Adrenal gland (tissue), 12 donors: Measurements from ENCODE around the gene GBA2. TPM values are rescaled to one million over a fixed set of nuclear protein-coding genes. Genes with fewer than 3 reads are reported as not detected.

ENCODE experiments used
- DNase-seq, 7 donors: peaks; one replicate each; pipeline ENCODE4 v3.0.0-alpha.2; 2019 to 2020
- H3K27ac ChIP-seq, 5 donors: fragments of 200-600 bp; sonication (generic) in 4 of 5; 1 replicate in 3 of 5; 2 replicates in 2 of 5; pipeline versions ENCODE4 v1.5.1 to v1.8.0; 2016 to 2020; ENCODE audit warnings: mild to moderate bottlenecking in 1 of 5
- H3K27me3 ChIP-seq: fragments of 200-600 bp; 2 replicates; pipeline ENCODE4 v1.8.0; 2021
- H3K36me3 ChIP-seq, 2 donors: fragments of 200-600 bp; replicated peaks in 1 of 2; 1 replicate in 1 of 2; 2 replicates in 1 of 2; pipeline versions ENCODE4 v1.5.1 to v1.8.0; 2018 to 2022
- H3K4me1 ChIP-seq, 2 donors: fragments of 200-600 bp; replicated peaks in 1 of 2; 1 replicate in 1 of 2; 2 replicates in 1 of 2; pipeline versions ENCODE4 v1.5.1 to v1.8.0; 2018 to 2021
- H3K4me3 ChIP-seq, 4 donors: fragments of 200-600 bp; sonication (generic) in 3 of 4; one replicate each; pipeline ENCODE4 v1.5.1; 2016 to 2018
- H3K9me3 ChIP-seq, 3 donors: fragments of 200-600 bp; sonication (generic) in 1 of 3; replicated peaks in 1 of 3; 1 replicate in 2 of 3; 2 replicates in 1 of 3; pipeline versions ENCODE4 v1.5.1 to v1.8.0; 2016 to 2021
- CTCF ChIP-seq, 6 experiments: fragments of 450-650 bp in 4 of 6; fragments of 200-600 bp in 2 of 6; sonication (generic) in 1 of 6; IDR thresholded peaks; 1 replicate in 5 of 6; 2 replicates in 1 of 6; pipeline versions ENCODE4 v1.5.1 to v1.8.0; 2016 to 2021; ENCODE audit warnings: antibody characterized with exemption in 6 of 6, mild to moderate bottlenecking in 2 of 6, moderate library complexity in 1 of 6
- POLR2A ChIP-seq, 2 donors: fragments of 450-650 bp; IDR thresholded peaks; one replicate each; pipeline ENCODE4 v1.6.1; 2017; ENCODE audit warnings: antibody characterized with exemption in 2 of 2, mild to moderate bottlenecking in 2 of 2, moderate library complexity in 1 of 2
- WGBS, 4 donors: extraction: QIAGEN DNeasy Blood & Tissue Kit in 2 of 4; methylation state at CpG; one replicate each; pipeline versions ENCODE4 v1.1.5 to v1.1.7; 2013 to 2017; 5-methylcytosine and 5-hydroxymethylcytosine counted together
- intact Hi-C, 2 donors: fragments of 100-400 bp; cut with DNase I; formaldehyde crosslinking; loops; one replicate each; pipeline versions ENCODE4 v1.14.1 to v1.15.0; 2022 to 2023
- polyA plus RNA-seq, 3 donors: library from polyadenylated mRNA; stranded (reverse); fragments of 200-250 nt in 2 of 3; fragments of 350-450 nt in 1 of 3; fragmentation: Illumina TruSeq in 1 of 3; extraction: RNeasy Lipid Tissue Mini Kit (QIAGEN cat#74804) in 1 of 3; gene quantifications; one replicate each; pipeline ENCODE4 v1.2.3, GENCODE V29; 2013 to 2014
- total RNA-seq, 9 donors: library from RNA; depleted of rRNA in 4 of 9; stranded (reverse); fragments of >200 nt in 4 of 9; fragments of 120-200 nt in 1 of 9; fragmentation: NEBNext Ultra II Directional in 1 of 9; extraction: Animal tissue kit (Norgen Biotek cat#: 25700) in 1 of 9; gene quantifications; one replicate each; pipeline versions ENCODE4 v1.1.0 to v1.2.4, GENCODE V29; 2013 to 2023
- donor health status: healthy with polysubstance abuse.
- donor health status: Bipolar disorder and iron deficiency.
- donor health status: DM: yes; HTN: yes; CAD: no.
- donor health status: DM: no; HTN: no; CAD: no.
- donor health status: DM: no; HTN: no; CAD: no.
- donor health status: DM: yes; HTN: yes; CAD: no.

GBA2 gene
- total and polyA plus RNA-seq, 12 donors: 28.5 to 84.8 (median 52.7) TPM

- intact Hi-C loops: no loop called here
- H3K4me1 ChIP-seq: peaks cover 34 to 48% of the 10 kb centered on the region in 2 donors
Observed at GRCh38 chr9:35748242-35748857, 678 bp downstream of the GBA2 start.

GRCh38 chr9:35746583-35746982 is 2.4 kb downstream of the GBA2 start:
- no peaks in the 10 kb centered on the region for H3K9me3 ChIP-seq
- H3K36me3 ChIP-seq: peaks cover 0 to 41% of the 10 kb centered on the region in 2 donors
- no peaks in the 10 kb centered on the region for H3K27me3 ChIP-seq
- 52 to 58% (median 55%) methylated on average over 3 of the region's 3 CpGs for WGBS, 4 donors
- peak overlapping the region in 1 of 4 donors; percentile 92 for H3K4me3 ChIP-seq
- DNase-seq: no peak
- no peak overlapping the region for H3K27ac ChIP-seq
- intact Hi-C loops: no loop called here
- TF ChIP-seq CTCF (IDR thresholded peaks at IDR 0.05) (no peak), POLR2A (IDR thresholded peaks at IDR 0.05) (no peak)
- peaks cover 34 to 48% of the 10 kb centered on the region in 2 donors for H3K4me1 ChIP-seq

More at GRCh38 chr9:35748242-35748857, 678 bp downstream of the GBA2 start:
- H3K27ac ChIP-seq: peak overlapping the region; percentile 51 to 95 (median 77)
- H3K27me3 ChIP-seq: no peaks in the 10 kb centered on the region
- peaks cover 0 to 41% of the 10 kb centered on the region in 2 donors for H3K36me3 ChIP-seq
- DNase-seq: peak in 1 of 7 donors; percentile 32
- WGBS, 4 donors: 0 to 1% (median 0%) methylated on average over 7 to 24 of the region's 24 CpGs
- H3K9me3 ChIP-seq: no peaks in the 10 kb centered on the region
- H3K4me3 ChIP-seq: peak overlapping the region; percentile 17 to 92 (median 80)
- no peak for TF ChIP-seq CTCF (IDR thresholded peaks at IDR 0.05)
- no peak for TF ChIP-seq POLR2A (IDR thresholded peaks at IDR 0.05)

GRCh38 chr9:35745569-35745968 is 3.5 kb downstream of the GBA2 start:
- WGBS, 4 donors: 24 to 33% (median 31%) methylated on average over 1 of the region's 1 CpG
- Histone ChIP-seq H3K4me1 (peaks cover 34 to 48% of the 10 kb centered on the region in 2 donors), H3K27me3 (no peaks in the 10 kb centered on the region), H3K27ac (no peak overlapping the region), H3K4me3 (peak overlapping the region in 1 of 4 donors; percentile 92), H3K9me3 (no peaks in the 10 kb centered on the region), H3K36me3 (peaks cover 0 to 40% of the 10 kb centered on the region in 2 donors)
- no peak for TF ChIP-seq CTCF (IDR thresholded peaks at IDR 0.05)
- no peak for TF ChIP-seq POLR2A (IDR thresholded peaks at IDR 0.05)
- peak in 1 of 7 donors; percentile 9 for DNase-seq
- intact Hi-C loops: no loop called here

GRCh38 chr9:35743880-35744518 is 5.0 kb downstream of the GBA2 start:
- Histone ChIP-seq H3K27ac (peak overlapping the region in 2 of 5 donors; percentile 4 to 19), H3K4me3 (no peak overlapping the region), H3K27me3 (no peaks in the 10 kb centered on the region), H3K36me3 (peaks cover 0 to 55% of the 10 kb centered on the region in 2 donors), H3K4me1 (peaks cover 27 to 38% of the 10 kb centered on the region in 2 donors), H3K9me3 (no peaks in the 10 kb centered on the region)
- DNase-seq: peak in 1 of 7 donors; percentile 9
- intact Hi-C loops: no loop called here
- WGBS, 4 donors: 80 to 85% (median 83%) methylated on average over 8 of the region's 8 CpGs
- TF ChIP-seq CTCF (IDR thresholded peaks at IDR 0.05) (no peak), POLR2A (IDR thresholded peaks at IDR 0.05) (no peak)
